ENCODE measurements around the gene MASP2.
A peak's percentile ranks its signal among the peaks of the same experiment; 100 is the strongest.
"Not testable (repeated sequence)": the region's sequence is repeated elsewhere in the genome, so short reads cannot be mapped to it uniquely, and the experiment has no call there.

MASP2 gene

GRCh38 chr1:11046625-11047365 is at the start of gene MASP2:
TSS of gene MASP2 (minus strand) at chr1:11047239. CDS start at chr1:11047207, 32 bp downstream.
- H3K4me3 ChIP-seq (ENCODE audit: control insufficient read depth, low read depth, low read length) = no peak within 1 kb of the TSS
- DNase-seq (ENCODE audit: low read depth) = no peak
- TF ChIP-seq CTCF (conservative IDR thresholded peaks at IDR 0.05; ENCODE audit: control insufficient read depth, insufficient read depth, low read depth, low read length) = no peak

- H3K4me3 ChIP-seq (ENCODE audit: control insufficient read depth, low read depth, low read length); DNase-seq (ENCODE audit: low read depth): not testable (repeated sequence)
These were observed 36.7 kb upstream of the MASP2 start for GRCh38 chr1:11083784-11084183.

- H3K4me3 ChIP-seq (ENCODE audit: control insufficient read depth, low read depth, low read length) = no peak overlapping the region
- no peak for TF ChIP-seq CTCF (conservative IDR thresholded peaks at IDR 0.05; ENCODE audit: control insufficient read depth, insufficient read depth, low read depth, low read length)
- DNase-seq (ENCODE audit: low read depth) = no peak
These were observed 33.9 kb upstream of the MASP2 start for GRCh38 chr1:11080931-11081330.

GRCh38 chr1:11078631-11079030 is 31.6 kb upstream of the MASP2 start:
- H3K4me3 ChIP-seq (ENCODE audit: control insufficient read depth, low read depth, low read length) = no peak overlapping the region
- TF ChIP-seq CTCF (conservative IDR thresholded peaks at IDR 0.05; ENCODE audit: control insufficient read depth, insufficient read depth, low read depth, low read length) = no peak
- peak; percentile 86 for DNase-seq (ENCODE audit: low read depth)

GRCh38 chr1:11073398-11073797 is 26.4 kb upstream of the MASP2 start:
- DNase-seq (ENCODE audit: low read depth); H3K4me3 ChIP-seq (ENCODE audit: control insufficient read depth, low read depth, low read length): not testable (repeated sequence)

- no peak overlapping the region for H3K4me3 ChIP-seq (ENCODE audit: control insufficient read depth, low read depth, low read length)
- no peak for TF ChIP-seq CTCF (conservative IDR thresholded peaks at IDR 0.05; ENCODE audit: control insufficient read depth, insufficient read depth, low read depth, low read length)
- no peak for DNase-seq (ENCODE audit: low read depth)
These were observed 25.3 kb upstream of the MASP2 start for GRCh38 chr1:11072216-11072917.

GRCh38 chr1:11071463-11072215 is 24.6 kb upstream of the MASP2 start:
- H3K4me3 ChIP-seq (ENCODE audit: control insufficient read depth, low read depth, low read length) = no peak overlapping the region
- no peak for TF ChIP-seq CTCF (conservative IDR thresholded peaks at IDR 0.05; ENCODE audit: control insufficient read depth, insufficient read depth, low read depth, low read length)
- DNase-seq (ENCODE audit: low read depth) = no peak
